ENCODE data around the gene VANGL2. TPM values are rescaled to one million over a fixed set of nuclear protein-coding genes. Genes with fewer than 3 reads are reported as not detected.

Gene VANGL2
- polyA plus RNA-seq, 2 of the 4 experiments (the other 2 are of a cell fraction), result 3.9 to 4.1 TPM

DNA sequence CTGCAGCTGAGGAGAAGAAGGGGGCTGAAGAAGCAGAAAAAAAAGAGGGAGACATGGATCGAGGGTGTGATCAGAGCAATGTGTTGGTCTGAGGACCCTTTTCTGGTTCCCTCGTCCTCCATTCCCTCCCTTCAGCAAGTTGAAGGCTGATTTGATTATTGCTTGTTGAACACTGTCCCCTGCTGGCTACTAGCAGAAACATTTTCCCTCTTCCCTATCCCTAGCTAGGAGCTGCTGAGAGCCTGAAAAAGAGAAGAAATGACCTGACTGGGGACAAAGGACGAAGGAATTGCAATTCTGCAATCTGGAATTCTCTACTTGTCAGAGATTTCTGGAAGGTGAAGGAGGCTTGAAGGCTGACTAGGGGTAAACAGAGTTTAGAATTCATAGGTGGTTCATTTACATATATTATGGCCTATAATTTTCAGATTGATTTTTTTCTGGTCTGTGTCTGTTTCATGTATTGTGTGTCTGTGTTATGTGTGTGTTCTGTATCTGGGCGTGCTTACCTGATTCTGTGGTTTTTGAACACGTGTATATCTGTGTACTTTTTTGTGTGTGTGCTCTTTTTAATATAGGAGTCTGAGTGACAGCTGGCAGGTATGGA, 23.7 kb upstream of the VANGL2 start:
- CTCF ChIA-PET, result interaction anchor here (0.6 to 10.0 kb wide), 44 partner anchors 10 to 485 kb away, joined by 3 to 76 read pairs (median 4); partner anchors contain the start of gene NHLH1

More for the DNA sequence above, 23.7 kb upstream of the VANGL2 start:
- peak; percentile 80 to 93 for ATAC-seq
- peak; percentile 79 for FAIRE-seq
- TF ChIP-seq, protein P1, sequence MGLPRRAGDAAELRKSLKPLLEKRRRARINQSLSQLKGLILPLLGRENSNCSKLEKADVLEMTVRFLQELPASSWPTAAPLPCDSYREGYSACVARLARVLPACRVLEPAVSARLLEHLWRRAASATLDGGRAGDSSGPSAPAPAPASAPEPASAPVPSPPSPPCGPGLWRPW (IDR thresholded peaks at IDR 0.05), result no peak
- TF ChIP-seq ZC3H11A (IDR thresholded peaks at IDR 0.05) (no peak), RAD21 (conservative IDR thresholded peaks at IDR 0.05 in 1 of 2, IDR thresholded peaks at IDR 0.05 in 1 of 2) (peak; percentile 84 to 94), RNF2 (IDR thresholded peaks at IDR 0.05; ENCODE audit: borderline replicate concordance, low read depth) (no peak), HOXA7 (CRISPR knock-in tag; IDR thresholded peaks at IDR 0.05) (no peak), SMC3 (IDR thresholded peaks at IDR 0.05) (peak; percentile 68), NPAS2 (CRISPR knock-in tag; IDR thresholded peaks at IDR 0.05; ENCODE audit: borderline replicate concordance) (no peak), SREBF2 (IDR thresholded peaks at IDR 0.05) (no peak), POLR2AphosphoS2 (conservative IDR thresholded peaks at IDR 0.05; ENCODE audit: low read length) (no peak), RARB (CRISPR knock-in tag; IDR thresholded peaks at IDR 0.05) (no peak), HOXB5 (CRISPR knock-in tag; IDR thresholded peaks at IDR 0.05) (no peak), NR3C1 (IDR thresholded peaks at IDR 0.05) (no peak), BHLHE40 (IDR thresholded peaks at IDR 0.05; ENCODE audit: low read depth, low read length) (no peak), MAZ (IDR thresholded peaks at IDR 0.05; ENCODE audit: borderline replicate concordance, low read depth, low read length) (no peak), POLR2A (IDR thresholded peaks at IDR 0.05; ENCODE audit: low read length) (no peak), HEYL (CRISPR knock-in tag; IDR thresholded peaks at IDR 0.05) (no peak), CBX2 (IDR thresholded peaks at IDR 0.05; ENCODE audit: borderline replicate concordance, low read depth) (no peak), CHD2 (IDR thresholded peaks at IDR 0.05; ENCODE audit: low read length, partially characterized antibody) (no peak), HOXB13 (CRISPR knock-in tag; IDR thresholded peaks at IDR 0.05; ENCODE audit: low read depth) (no peak), NFE2L2 (conservative IDR thresholded peaks at IDR 0.05; ENCODE audit: low read length) (no peak), GATA3 (IDR thresholded peaks at IDR 0.05; ENCODE audit: borderline replicate concordance) (no peak)
- TF ChIP-seq, protein P2, sequence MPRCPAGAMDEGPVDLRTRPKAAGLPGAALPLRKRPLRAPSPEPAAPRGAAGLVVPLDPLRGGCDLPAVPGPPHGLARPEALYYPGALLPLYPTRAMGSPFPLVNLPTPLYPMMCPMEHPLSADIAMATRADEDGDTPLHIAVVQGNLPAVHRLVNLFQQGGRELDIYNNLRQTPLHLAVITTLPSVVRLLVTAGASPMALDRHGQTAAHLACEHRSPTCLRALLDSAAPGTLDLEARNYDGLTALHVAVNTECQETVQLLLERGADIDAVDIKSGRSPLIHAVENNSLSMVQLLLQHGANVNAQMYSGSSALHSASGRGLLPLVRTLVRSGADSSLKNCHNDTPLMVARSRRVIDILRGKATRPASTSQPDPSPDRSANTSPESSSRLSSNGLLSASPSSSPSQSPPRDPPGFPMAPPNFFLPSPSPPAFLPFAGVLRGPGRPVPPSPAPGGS (IDR thresholded peaks at IDR 0.05), result no peak
- TF ChIP-seq, protein P3, sequence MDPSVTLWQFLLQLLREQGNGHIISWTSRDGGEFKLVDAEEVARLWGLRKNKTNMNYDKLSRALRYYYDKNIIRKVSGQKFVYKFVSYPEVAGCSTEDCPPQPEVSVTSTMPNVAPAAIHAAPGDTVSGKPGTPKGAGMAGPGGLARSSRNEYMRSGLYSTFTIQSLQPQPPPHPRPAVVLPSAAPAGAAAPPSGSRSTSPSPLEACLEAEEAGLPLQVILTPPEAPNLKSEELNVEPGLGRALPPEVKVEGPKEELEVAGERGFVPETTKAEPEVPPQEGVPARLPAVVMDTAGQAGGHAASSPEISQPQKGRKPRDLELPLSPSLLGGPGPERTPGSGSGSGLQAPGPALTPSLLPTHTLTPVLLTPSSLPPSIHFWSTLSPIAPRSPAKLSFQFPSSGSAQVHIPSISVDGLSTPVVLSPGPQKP (IDR thresholded peaks at IDR 0.05; ENCODE audit: low read depth, low read length), result no peak
- TF ChIP-seq, protein P4, sequence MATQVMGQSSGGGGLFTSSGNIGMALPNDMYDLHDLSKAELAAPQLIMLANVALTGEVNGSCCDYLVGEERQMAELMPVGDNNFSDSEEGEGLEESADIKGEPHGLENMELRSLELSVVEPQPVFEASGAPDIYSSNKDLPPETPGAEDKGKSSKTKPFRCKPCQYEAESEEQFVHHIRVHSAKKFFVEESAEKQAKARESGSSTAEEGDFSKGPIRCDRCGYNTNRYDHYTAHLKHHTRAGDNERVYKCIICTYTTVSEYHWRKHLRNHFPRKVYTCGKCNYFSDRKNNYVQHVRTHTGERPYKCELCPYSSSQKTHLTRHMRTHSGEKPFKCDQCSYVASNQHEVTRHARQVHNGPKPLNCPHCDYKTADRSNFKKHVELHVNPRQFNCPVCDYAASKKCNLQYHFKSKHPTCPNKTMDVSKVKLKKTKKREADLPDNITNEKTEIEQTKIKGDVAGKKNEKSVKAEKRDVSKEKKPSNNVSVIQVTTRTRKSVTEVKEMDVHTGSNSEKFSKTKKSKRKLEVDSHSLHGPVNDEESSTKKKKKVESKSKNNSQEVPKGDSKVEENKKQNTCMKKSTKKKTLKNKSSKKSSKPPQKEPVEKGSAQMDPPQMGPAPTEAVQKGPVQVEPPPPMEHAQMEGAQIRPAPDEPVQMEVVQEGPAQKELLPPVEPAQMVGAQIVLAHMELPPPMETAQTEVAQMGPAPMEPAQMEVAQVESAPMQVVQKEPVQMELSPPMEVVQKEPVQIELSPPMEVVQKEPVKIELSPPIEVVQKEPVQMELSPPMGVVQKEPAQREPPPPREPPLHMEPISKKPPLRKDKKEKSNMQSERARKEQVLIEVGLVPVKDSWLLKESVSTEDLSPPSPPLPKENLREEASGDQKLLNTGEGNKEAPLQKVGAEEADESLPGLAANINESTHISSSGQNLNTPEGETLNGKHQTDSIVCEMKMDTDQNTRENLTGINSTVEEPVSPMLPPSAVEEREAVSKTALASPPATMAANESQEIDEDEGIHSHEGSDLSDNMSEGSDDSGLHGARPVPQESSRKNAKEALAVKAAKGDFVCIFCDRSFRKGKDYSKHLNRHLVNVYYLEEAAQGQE (IDR thresholded peaks at IDR 0.05), result no peak
- TF ChIP-seq, protein P5, sequence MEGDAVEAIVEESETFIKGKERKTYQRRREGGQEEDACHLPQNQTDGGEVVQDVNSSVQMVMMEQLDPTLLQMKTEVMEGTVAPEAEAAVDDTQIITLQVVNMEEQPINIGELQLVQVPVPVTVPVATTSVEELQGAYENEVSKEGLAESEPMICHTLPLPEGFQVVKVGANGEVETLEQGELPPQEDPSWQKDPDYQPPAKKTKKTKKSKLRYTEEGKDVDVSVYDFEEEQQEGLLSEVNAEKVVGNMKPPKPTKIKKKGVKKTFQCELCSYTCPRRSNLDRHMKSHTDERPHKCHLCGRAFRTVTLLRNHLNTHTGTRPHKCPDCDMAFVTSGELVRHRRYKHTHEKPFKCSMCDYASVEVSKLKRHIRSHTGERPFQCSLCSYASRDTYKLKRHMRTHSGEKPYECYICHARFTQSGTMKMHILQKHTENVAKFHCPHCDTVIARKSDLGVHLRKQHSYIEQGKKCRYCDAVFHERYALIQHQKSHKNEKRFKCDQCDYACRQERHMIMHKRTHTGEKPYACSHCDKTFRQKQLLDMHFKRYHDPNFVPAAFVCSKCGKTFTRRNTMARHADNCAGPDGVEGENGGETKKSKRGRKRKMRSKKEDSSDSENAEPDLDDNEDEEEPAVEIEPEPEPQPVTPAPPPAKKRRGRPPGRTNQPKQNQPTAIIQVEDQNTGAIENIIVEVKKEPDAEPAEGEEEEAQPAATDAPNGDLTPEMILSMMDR (IDR thresholded peaks at IDR 0.05), result peak; percentile 96
- POLR2A ChIA-PET, result interaction anchor here (1.2 kb wide), 1 partner anchor 10 kb away, joined by 5 read pairs; the partner anchor contains the start of gene NHLH1
- Histone ChIP-seq H3K4me1 (no peaks in the 10 kb centered on the region), H3K27ac (no peak overlapping the region), H3K9me3 (no peaks in the 10 kb centered on the region), H3K4me3 (no peak overlapping the region), H3K4me2 (no peak overlapping the region; the same call in 2 of the 3 replicates)
- peak; percentile 65 to 76 for DNase-seq (ENCODE audit: low read depth in 1 of 2, low spot score in 1 of 2)
- 2% methylated on average over 5 of the region's 5 CpGs for WGBS (ENCODE audit: missing lambda C conversion rate)

Data from A549 (cell line).